C4-2B (cell line): ENCODE data around the gene BLOC1S1.

ENCODE experiments used
- H3K27ac ChIP-seq: fragments of 450-650 bp; 2 replicates; pipeline ENCODE4 v1.5.1; 2017
- CTCF ChIP-seq: fragments of 450-650 bp; conservative IDR thresholded peaks from 2 replicates; pipeline ENCODE4 v1.5.1; 2017; ENCODE audit warnings: mild to moderate bottlenecking
- ZFX ChIP-seq: fragments of 450-650 bp; IDR thresholded peaks from 2 replicates; pipeline ENCODE4 v1.6.1; 2017

The BLOC1S1 gene

GRCh38 chr12:55686366-55687010 lies 29.4 kb upstream of the BLOC1S1 start:
- H3K27ac ChIP-seq: no peak overlapping the region
- TF ChIP-seq CTCF (no peak), ZFX (no peak)

GRCh38 chr12:55687746-55688145 lies 28.1 kb upstream of the BLOC1S1 start:
- no peak overlapping the region for H3K27ac ChIP-seq
- TF ChIP-seq ZFX (no peak), CTCF (no peak)

GRCh38 chr12:55688716-55689655 lies 26.9 kb upstream of the BLOC1S1 start:
- TF ChIP-seq CTCF (no peak), ZFX (no peak)

GRCh38 chr12:55692631-55693322 lies 23.1 kb upstream of the BLOC1S1 start:
- H3K27ac ChIP-seq: no peak overlapping the region
- no peak for TF ChIP-seq ZFX
- no peak for TF ChIP-seq CTCF

More at GRCh38 chr12:55688716-55689655, 26.9 kb upstream of the BLOC1S1 start:
- no peak overlapping the region for H3K27ac ChIP-seq

GRCh38 chr12:55693323-55694187 lies 22.3 kb upstream of the BLOC1S1 start:
- no peak for TF ChIP-seq CTCF
- TF ChIP-seq ZFX: no peak
- H3K27ac ChIP-seq: no peak overlapping the region

GRCh38 chr12:55694188-55694515 lies 21.7 kb upstream of the BLOC1S1 start:
- H3K27ac ChIP-seq: no peak overlapping the region

More at GRCh38 chr12:55694188-55694515, 21.7 kb upstream of the BLOC1S1 start:
- TF ChIP-seq CTCF (no peak), ZFX (no peak)
